GM12864 (cell line): ENCODE data around the gene CYBA.

Experiments used
- DNase-seq: peaks from one replicate; pipeline ENCODE4 v3.0.0-alpha.2; 2011; ENCODE audit warnings: low read depth
- H3K4me3 ChIP-seq: 2 replicates; pipeline ENCODE4 v1.5.1; 2011; ENCODE audit warnings: mild to moderate bottlenecking, low read depth, low read length, control low read depth
- CTCF ChIP-seq: IDR thresholded peaks from 2 replicates; pipeline ENCODE4 v1.5.1; 2011; ENCODE audit warnings: low read depth, mild to moderate bottlenecking, moderate library complexity, low read length, control low read depth, inconsistent platforms; ENCODE audit errors: missing control alignments

Gene CYBA

GRCh38 chr16:88600539-88600896 is 50.3 kb downstream of the CYBA start:
- no peak for DNase-seq
- TF ChIP-seq CTCF: no peak
- no peak overlapping the region for H3K4me3 ChIP-seq

- no peak overlapping the region for H3K4me3 ChIP-seq
- no peak for TF ChIP-seq CTCF
- DNase-seq: no peak
These were observed 50.9 kb downstream of the CYBA start for GRCh38 chr16:88599825-88600538.

GRCh38 chr16:88599092-88599733 is 51.6 kb downstream of the CYBA start:
- H3K4me3 ChIP-seq: no peak overlapping the region
- no peak for TF ChIP-seq CTCF
- DNase-seq: no peak

- no peak for DNase-seq
- TF ChIP-seq CTCF: no peak
- no peak overlapping the region for H3K4me3 ChIP-seq
These were observed 52.9 kb downstream of the CYBA start for GRCh38 chr16:88597856-88598491.

- TF ChIP-seq CTCF: no peak
- no peak overlapping the region for H3K4me3 ChIP-seq
- no peak for DNase-seq
These were observed 54.4 kb downstream of the CYBA start for GRCh38 chr16:88596483-88596882.

GRCh38 chr16:88595921-88596320 is 54.9 kb downstream of the CYBA start:
- H3K4me3 ChIP-seq: no peak overlapping the region
- no peak for TF ChIP-seq CTCF
- no peak for DNase-seq
